H1 (cell line): ENCODE measurements around the gene TSGA10IP.

ENCODE experiments used
- CTCF ChIP-seq, 3 experiments: IDR thresholded peaks; 1 replicate in 2 of 3; 2 replicates in 1 of 3; pipeline versions ENCODE4 v1.5.1 to v1.6.1; 2011; ENCODE audit warnings: low read length in 3 of 3, mild to moderate bottlenecking in 3 of 3, inconsistent platforms in 2 of 3, low read depth in 1 of 3, moderate library complexity in 1 of 3; ENCODE audit not compliant: insufficient read depth in 1 of 3; ENCODE audit errors: control extremely low read depth in 1 of 3
- EZH2 ChIP-seq: fragments of 200-600 bp; sonication (generic); IDR thresholded peaks from 2 replicates; pipeline ENCODE4 v1.7.1; 2012; ENCODE audit warnings: low read depth, mild to moderate bottlenecking, moderate library complexity, low read length, inconsistent platforms; ENCODE audit not compliant: severe bottlenecking
- GABPA ChIP-seq: IDR thresholded peaks from 2 replicates; pipeline ENCODE4 v1.6.1; 2011; ENCODE audit warnings: mild to moderate bottlenecking, low read length, moderate library complexity, borderline replicate concordance; ENCODE audit not compliant: insufficient read depth
- GTF2F1 ChIP-seq: IDR thresholded peaks from 2 replicates; pipeline ENCODE4 v1.6.1; 2012; ENCODE audit warnings: low read depth, low read length, improper control_type of control experiment, borderline replicate concordance

GRCh38 chr11:65958291-65958690, 13.0 kb downstream of the TSGA10IP start:
- no peak for TF ChIP-seq GTF2F1
- TF ChIP-seq CTCF (IDR thresholded peaks at IDR 0.05; ENCODE audit: control extremely low read depth in 1 of 3, insufficient read depth in 1 of 3, low read depth in 1 of 3, low read length in 3 of 3): no peak
- no peak for TF ChIP-seq GABPA
- TF ChIP-seq EZH2: no peak
